GM19193 (cell line): Measurements from ENCODE around the gene MLANA.

Experiments used
- POLR2A ChIP-seq: IDR thresholded peaks from 4 replicates; pipeline ENCODE4 v1.6.1; 2011; ENCODE audit not compliant: insufficient read depth, insufficient read length; ENCODE audit errors: extremely low read depth

The MLANA gene

GRCh38 chr9:5890641-5891040, at the start of gene MLANA:
MLANA (plus strand) TSS chr9:5890889; CDS start chr9:5892475, 1,586 bp downstream.
- TF ChIP-seq POLR2A, result no peak

DNA sequence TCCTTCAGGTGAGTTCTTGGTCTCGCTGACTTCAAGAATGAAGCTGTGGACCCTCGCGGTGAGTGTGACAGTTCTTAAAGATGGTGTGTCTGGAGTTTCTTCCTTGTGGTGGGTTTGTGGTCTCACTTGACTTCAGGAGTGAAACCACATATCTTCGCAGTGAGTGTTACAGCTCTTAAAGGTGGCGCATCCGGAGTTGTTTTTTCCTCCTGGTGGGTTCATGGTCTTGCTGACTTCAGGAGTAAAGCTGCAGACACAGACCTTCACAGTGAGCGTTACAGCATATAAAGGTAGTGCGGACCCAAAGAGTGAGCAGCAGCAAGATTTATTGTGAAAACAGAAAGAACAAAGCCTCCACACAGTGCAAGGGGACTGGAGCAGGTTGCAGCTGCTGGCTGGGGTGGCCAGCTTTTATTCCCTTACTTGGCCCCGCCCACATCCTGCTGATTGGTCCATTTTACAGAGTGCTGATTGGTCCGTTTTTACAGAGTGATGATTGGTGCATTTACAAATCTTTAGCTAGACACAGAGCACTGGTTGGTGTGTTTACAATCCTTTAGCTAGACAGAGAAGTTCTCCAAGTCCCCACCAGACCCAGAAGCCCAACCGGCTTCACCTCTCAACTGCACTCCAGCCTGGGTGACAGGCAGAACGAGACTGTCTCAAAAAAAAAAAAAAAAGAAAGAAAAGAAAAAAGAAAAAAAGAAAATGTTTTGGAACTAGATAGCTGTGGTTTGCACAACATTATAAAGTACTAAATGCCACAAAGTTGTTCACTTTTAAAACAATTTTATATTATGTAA, 48.7 kb upstream of the MLANA start:
- TF ChIP-seq POLR2A, result no peak

GRCh38 chr9:5842929-5843793, 47.5 kb upstream of the MLANA start:
- no peak for TF ChIP-seq POLR2A

- no peak for TF ChIP-seq POLR2A
Measured at GRCh38 chr9:5843794-5844471, 46.8 kb upstream of the MLANA start.

DNA sequence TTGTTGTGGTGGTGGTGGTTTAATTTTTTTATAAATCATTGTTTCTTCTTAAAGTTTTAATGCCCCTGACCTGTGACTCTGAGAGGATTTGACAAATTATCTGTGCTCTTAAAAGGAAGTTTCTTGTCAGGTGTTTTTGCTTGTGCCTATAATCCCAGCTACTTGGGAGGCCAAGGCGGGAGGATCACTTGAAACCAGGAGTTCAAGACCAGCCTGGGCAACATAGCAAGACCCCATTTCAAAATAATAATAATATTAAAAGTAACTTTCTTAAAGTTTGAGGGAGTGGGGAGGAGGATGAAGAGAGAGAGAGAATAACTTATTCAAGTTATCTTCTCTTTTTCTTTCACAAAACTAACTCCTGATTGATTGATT, 45.5 kb upstream of the MLANA start:
- no peak for TF ChIP-seq POLR2A

DNA sequence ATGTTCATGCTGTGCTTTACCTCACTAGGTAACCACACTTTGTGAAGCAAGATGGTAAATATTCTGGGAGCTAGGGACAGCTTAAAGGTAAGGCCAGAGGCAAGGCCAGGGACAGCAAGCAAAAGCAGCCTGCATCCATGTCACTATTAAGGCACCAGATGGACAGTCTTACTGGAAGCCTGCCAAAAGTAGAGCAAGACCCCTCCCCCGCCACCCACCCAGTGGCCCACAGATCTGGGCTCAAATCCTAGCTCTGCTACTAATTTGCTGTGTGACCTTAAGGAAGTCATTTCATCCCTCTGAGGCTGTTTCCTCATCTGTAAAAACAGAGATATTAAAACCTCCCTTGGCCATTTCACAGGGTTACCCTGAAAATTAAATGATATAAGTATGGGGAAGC, 44.6 kb upstream of the MLANA start:
- TF ChIP-seq POLR2A, result no peak

DNA sequence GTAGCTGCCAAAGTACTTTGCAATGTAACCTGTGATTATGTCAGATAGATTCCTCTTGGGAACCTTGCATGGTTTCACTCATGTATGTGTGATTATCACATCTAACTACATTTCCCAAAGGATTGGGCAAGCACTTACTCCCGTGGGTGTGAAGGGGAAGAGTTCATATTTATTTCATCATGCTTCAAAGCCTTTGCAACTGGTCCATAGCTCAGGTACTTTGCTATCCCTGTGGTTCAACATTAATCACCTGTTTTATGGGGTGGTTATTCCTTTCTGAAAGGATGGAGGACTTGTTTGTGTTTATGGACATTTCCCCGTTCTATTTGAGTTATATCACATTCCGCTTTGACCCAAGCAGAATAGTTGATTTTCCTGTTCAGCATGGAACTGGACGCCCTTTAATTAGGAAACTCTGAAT, 44.2 kb upstream of the MLANA start:
- no peak for TF ChIP-seq POLR2A

- no peak for TF ChIP-seq POLR2A
Measured at GRCh38 chr9:5848372-5848882, 42.3 kb upstream of the MLANA start.

- TF ChIP-seq POLR2A, result no peak
Measured at GRCh38 chr9:5850724-5851122, 40.0 kb upstream of the MLANA start.

DNA sequence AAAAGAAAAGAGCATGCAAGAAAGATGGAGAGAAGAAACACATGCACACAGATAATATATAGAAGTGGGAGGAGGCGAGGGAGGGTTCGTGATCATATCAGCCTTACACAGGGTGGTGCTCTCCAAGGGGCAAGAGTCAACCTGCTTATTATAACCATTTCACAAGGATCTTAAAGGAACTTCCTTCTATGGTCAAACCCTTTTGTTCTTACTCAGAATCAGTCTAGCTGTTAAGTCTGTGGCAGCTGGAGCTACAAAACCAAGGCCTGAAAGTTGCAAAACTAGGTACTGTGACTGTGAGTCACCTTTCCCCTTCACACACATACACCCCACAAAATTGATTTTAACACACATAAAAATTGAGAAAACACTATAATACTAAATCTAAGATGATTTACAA, 39.2 kb upstream of the MLANA start:
- no peak for TF ChIP-seq POLR2A

- no peak for TF ChIP-seq POLR2A
Measured at GRCh38 chr9:5852987-5853386, 37.7 kb upstream of the MLANA start.

DNA sequence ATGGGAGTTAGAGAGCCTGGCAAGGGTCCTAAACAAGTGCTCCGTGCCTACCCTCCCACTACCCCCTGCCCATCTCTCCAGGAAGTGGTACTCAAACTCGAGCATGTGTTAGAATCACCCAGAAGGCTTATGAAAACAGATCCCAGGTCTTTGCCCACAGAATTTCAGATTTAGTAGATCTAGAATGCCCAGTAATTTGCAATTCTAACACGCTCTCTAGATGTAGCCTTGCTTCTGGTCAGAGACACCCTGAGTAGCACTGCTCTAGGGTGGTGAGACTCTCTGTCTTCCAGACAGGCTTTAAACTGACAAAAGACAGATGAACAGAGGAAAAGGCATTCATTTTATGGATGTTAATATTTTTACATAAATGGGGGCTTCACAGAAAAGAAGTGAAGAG, 37.1 kb upstream of the MLANA start:
- no peak for TF ChIP-seq POLR2A

DNA sequence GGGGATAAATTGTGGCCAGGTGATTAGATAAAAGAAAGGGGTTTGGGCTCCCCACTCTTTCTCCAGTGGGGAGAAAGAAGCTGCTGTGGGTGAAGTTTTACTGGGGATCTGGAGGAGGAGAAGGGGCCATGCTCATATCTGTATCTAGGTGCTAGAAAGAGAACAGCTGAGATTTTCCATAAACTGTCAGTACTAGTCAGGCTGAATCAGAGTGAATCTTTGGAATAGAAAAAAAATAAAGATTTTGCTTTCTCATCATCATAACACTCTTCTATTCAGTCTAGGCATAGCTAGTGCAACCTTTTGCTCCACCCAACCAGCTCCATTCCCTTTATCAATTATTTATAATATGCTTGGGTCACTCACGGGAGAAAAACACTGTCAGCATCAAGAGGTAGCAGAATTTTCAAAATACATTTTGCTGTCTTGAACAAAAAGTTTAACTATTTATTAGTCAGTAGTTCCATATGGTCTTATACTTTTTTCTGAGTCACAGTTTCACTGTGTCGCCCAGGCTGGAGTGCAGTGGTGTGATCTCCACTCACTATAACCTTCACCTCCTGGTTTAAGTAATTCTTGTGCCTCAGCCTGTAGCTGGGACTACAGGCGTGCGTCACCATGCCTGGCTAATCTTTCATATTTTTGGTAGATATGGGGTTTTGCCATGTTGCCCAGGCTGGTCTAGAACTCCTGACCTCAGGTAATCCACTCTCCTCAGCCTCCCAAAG, 36.5 kb upstream of the MLANA start:
- no peak for TF ChIP-seq POLR2A

GRCh38 chr9:5857928-5858327, 32.8 kb upstream of the MLANA start:
- TF ChIP-seq POLR2A, result no peak
